ENCODE measurements around the gene CFB. TPM values are rescaled to one million over a fixed set of nuclear protein-coding genes. Genes with fewer than 3 reads are reported as not detected.
A peak's percentile ranks its signal among the peaks of the same experiment; 100 is the strongest.

CFB gene
- total and polyA plus RNA-seq, 2 of the 13 experiments (the other 11 are each of a cell fraction or from before 2014, with no cell fraction given), result 171 to 513 TPM

GRCh38 chr6:31927242-31927862, 18.5 kb upstream of the CFB start, which contains the start of gene C2 (continued):
- TF ChIP-seq FOXP4 (CRISPR knock-in tag; IDR thresholded peaks at IDR 0.05) (peak; percentile 92), IRF2 (CRISPR knock-in tag; IDR thresholded peaks at IDR 0.05) (peak; percentile 95), ZNF564 (CRISPR knock-in tag; IDR thresholded peaks at IDR 0.05) (no peak; the same call in 1 of the 2 replicates), SAFB2 (CRISPR knock-in tag; IDR thresholded peaks at IDR 0.05; ENCODE audit: borderline replicate concordance, low read depth) (peak; percentile 67; the same call in 1 of the 2 replicates), TCF12 (IDR thresholded peaks at IDR 0.05) (no peak), TCF12 (CRISPR knock-in tag; IDR thresholded peaks at IDR 0.05) (peak; percentile 76; the same call in 1 of the 2 replicates), ZNF501 (CRISPR knock-in tag; IDR thresholded peaks at IDR 0.05) (peak; percentile 84; the same call in 1 of the 2 replicates), FOXA3 (CRISPR knock-in tag; IDR thresholded peaks at IDR 0.05) (peak; percentile 98), TBL1XR1 (IDR thresholded peaks at IDR 0.05; ENCODE audit: borderline replicate concordance, low read length, partially characterized antibody) (peak; percentile 78), NFYB (CRISPR knock-in tag; IDR thresholded peaks at IDR 0.05) (no peak), ZBTB33 (CRISPR knock-in tag; IDR thresholded peaks at IDR 0.05) (peak; percentile 79), RNF219 (CRISPR knock-in tag; IDR thresholded peaks at IDR 0.05) (0 out of 2 replicates have a peak, but pooled peaks have one; percentile 55), ZNF749 (CRISPR knock-in tag; IDR thresholded peaks at IDR 0.05; ENCODE audit: borderline replicate concordance) (no peak; the same call in 1 of the 2 replicates), ARNT2 (CRISPR knock-in tag; IDR thresholded peaks at IDR 0.05; ENCODE audit: low read depth) (peak; percentile 76)
